Smooth muscle cell (in vitro differentiated cells): ENCODE results near the gene MAML3. TPM values are rescaled to one million over a fixed set of nuclear protein-coding genes. Genes with fewer than 3 reads are reported as not detected.
"Not testable (repeated sequence)": the region's sequence is repeated elsewhere in the genome, so short reads cannot be mapped to it uniquely, and the experiment has no call there.

Source experiments
- DNase-seq: peaks from one replicate; lab custom pipeline; 2025; ENCODE audit not compliant: unreplicated experiment; lab: John Stamatoyannopoulos, UW
- H2AFZ ChIP-seq: fragments of 200-600 bp; sonication (generic); 2 replicates; pipeline ENCODE4 v1.6.0; 2016; ENCODE audit warnings: antibody characterized with exemption, low read depth, mild to moderate bottlenecking
- H3F3A ChIP-seq: fragments of 200-600 bp; sonication (generic); 2 replicates; pipeline ENCODE4 v1.6.0; 2017; ENCODE audit warnings: antibody characterized with exemption, low read depth
- H3K27ac ChIP-seq: fragments of 200-600 bp; sonication (generic); 2 replicates; pipeline ENCODE4 v1.5.1; 2016; ENCODE audit warnings: low read depth, mild to moderate bottlenecking
- H3K27me3 ChIP-seq: fragments of 200-600 bp; sonication (generic); 2 replicates; pipeline ENCODE4 v1.6.1; 2016; ENCODE audit warnings: low read depth, mild to moderate bottlenecking
- H3K36me3 ChIP-seq: fragments of 200-600 bp; sonication (generic); 2 replicates; pipeline ENCODE4 v1.5.1; 2016; ENCODE audit warnings: low read depth
- H3K4me1 ChIP-seq: fragments of 200-600 bp; sonication (generic); 2 replicates; pipeline ENCODE4 v1.5.1; 2016; ENCODE audit warnings: low read depth
- H3K4me2 ChIP-seq: fragments of 200-600 bp; sonication (generic); 2 replicates; pipeline ENCODE4 v1.6.0; 2016; ENCODE audit warnings: mild to moderate bottlenecking
- H3K4me3 ChIP-seq: fragments of 200-600 bp; sonication (generic); 2 replicates; pipeline ENCODE4 v1.5.1; 2016; ENCODE audit warnings: mild to moderate bottlenecking
- H3K79me2 ChIP-seq: fragments of 200-600 bp; sonication (generic); 2 replicates; pipeline ENCODE4 v1.6.0; 2016; ENCODE audit warnings: low read depth, mild to moderate bottlenecking
- H3K9ac ChIP-seq: fragments of 200-600 bp; sonication (generic); 2 replicates; pipeline ENCODE4 v1.6.0; 2016; ENCODE audit warnings: low read depth
- H3K9me3 ChIP-seq: fragments of 200-600 bp; sonication (generic); replicated peaks from 2 replicates; pipeline ENCODE4 v1.5.1; 2016; ENCODE audit warnings: low read depth
- H4K20me1 ChIP-seq: fragments of 200-600 bp; sonication (generic); 2 replicates; pipeline ENCODE4 v1.6.0; 2016; ENCODE audit warnings: low read depth
- WGBS: methylation state at CpG from one replicate; pipeline ENCODE4 v1.1.7; 2016; ENCODE audit warnings: low lambda C conversion rate; 5-methylcytosine and 5-hydroxymethylcytosine counted together
- polyA plus RNA-seq: library from polyadenylated mRNA; unstranded; fragments of >200 nt; fragmentation: Nextera tagmentation; extraction: Ambion mirVana; gene quantifications from 2 replicates; pipeline ENCODE4 v1.2.1, GENCODE V29; 2016
- total RNA-seq: library from RNA; depleted of rRNA; stranded (reverse); fragments of >200 nt; gene quantifications from 2 replicates; pipeline ENCODE4 v1.2.3, GENCODE V29; 2014
- TF ChIP-seq, protein P1 (sequence below): fragments of 200-600 bp; sonication (generic); IDR thresholded peaks from 2 replicates; pipeline ENCODE4 v1.5.1; 2017; ENCODE audit warnings: borderline replicate concordance, mild to moderate bottlenecking, antibody characterized with exemption; ENCODE audit not compliant: insufficient read depth, poor library complexity, severe bottlenecking

Gene MAML3
- total and polyA plus RNA-seq, 2 experiments from 2014 or later, result 4.9 to 12.6 TPM

DNA sequence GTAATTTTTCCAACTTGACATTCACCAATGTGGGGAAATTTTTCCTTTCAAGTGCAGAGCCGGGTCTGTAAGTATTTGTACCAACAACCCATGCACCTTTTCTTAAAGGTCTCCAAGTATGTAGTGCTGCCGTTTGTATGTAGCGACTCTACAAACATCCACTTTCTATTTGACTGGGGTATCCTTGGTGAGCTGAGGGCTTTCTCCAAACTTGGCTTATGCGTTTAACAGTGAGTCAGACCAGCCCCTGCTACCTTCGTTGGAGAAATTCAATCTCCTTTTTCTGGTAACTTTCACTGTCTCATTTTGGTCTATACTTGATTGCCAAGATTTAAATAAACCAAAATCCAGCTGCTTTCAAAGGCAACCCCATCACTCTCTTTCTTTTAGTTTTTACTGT lies 453.4 kb downstream of the MAML3 start:
- Histone ChIP-seq H3K79me2 (no peaks in the 10 kb centered on the region), H3K4me3 (no peak overlapping the region), H4K20me1 (no peaks in the 10 kb centered on the region), H3K4me2 (no peak overlapping the region), H3F3A (no peaks in the 10 kb centered on the region), H3K9me3 (no peaks in the 10 kb centered on the region), H3K9ac (no peak overlapping the region), H3K36me3 (peaks cover 6% of the 10 kb centered on the region), H3K27ac (no peak overlapping the region), H2AFZ (no peak overlapping the region), H3K27me3 (no peaks in the 10 kb centered on the region), H3K4me1 (no peaks in the 10 kb centered on the region)
- TF ChIP-seq, protein P1, sequence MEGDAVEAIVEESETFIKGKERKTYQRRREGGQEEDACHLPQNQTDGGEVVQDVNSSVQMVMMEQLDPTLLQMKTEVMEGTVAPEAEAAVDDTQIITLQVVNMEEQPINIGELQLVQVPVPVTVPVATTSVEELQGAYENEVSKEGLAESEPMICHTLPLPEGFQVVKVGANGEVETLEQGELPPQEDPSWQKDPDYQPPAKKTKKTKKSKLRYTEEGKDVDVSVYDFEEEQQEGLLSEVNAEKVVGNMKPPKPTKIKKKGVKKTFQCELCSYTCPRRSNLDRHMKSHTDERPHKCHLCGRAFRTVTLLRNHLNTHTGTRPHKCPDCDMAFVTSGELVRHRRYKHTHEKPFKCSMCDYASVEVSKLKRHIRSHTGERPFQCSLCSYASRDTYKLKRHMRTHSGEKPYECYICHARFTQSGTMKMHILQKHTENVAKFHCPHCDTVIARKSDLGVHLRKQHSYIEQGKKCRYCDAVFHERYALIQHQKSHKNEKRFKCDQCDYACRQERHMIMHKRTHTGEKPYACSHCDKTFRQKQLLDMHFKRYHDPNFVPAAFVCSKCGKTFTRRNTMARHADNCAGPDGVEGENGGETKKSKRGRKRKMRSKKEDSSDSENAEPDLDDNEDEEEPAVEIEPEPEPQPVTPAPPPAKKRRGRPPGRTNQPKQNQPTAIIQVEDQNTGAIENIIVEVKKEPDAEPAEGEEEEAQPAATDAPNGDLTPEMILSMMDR, result no peak
- 87% methylated on average over 5 of the region's 5 CpGs for whole genome bisulfite sequencing
- no peak for DNase-seq

DNA sequence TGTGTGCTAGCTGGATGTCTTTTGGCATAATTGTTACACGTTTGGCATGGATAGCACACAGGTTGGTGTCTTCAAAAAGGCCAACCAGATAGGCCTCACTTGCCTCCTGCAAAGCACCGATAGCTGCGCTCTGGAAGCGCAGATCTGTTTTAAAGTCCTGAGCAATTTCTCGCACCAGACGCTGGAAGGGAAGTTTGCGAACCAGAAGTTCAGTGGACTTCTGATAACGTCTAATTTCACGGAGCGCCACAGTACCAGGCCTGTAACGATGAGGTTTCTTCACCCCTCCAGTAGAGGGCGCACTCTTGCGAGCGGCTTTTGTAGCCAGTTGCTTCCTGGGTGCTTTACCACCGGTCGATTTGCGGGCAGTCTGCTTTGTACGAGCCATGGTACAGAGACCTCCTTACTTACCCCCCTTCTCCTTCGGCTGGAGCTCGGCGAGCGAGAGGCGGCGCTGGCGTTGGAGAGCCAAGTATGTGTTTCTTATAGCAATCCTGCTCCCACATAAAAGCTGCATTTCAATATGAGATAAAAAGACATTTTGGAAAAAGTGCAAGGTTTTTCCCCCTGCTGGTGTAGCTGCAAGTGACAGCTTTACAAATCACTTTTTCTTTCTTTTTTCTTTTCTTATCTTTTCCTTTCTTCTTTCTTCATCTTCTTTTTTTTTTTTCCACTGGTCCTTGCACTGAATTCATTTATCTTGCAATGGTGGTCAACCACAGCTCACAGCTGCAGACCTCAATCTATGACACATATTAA lies 455.6 kb downstream of the MAML3 start:
- H4K20me1 ChIP-seq, H3K4me2 ChIP-seq, H3K9me3 ChIP-seq, H3K27me3 ChIP-seq, DNase-seq, H3K27ac ChIP-seq, H3K4me3 ChIP-seq, H3K36me3 ChIP-seq, H3F3A ChIP-seq, H3K9ac ChIP-seq, H3K79me2 ChIP-seq, H2AFZ ChIP-seq, H3K4me1 ChIP-seq: not testable (repeated sequence)
- TF ChIP-seq, protein P1, result peak; percentile 23
- WGBS, result 96% methylated on average over 18 of the region's 25 CpGs

DNA sequence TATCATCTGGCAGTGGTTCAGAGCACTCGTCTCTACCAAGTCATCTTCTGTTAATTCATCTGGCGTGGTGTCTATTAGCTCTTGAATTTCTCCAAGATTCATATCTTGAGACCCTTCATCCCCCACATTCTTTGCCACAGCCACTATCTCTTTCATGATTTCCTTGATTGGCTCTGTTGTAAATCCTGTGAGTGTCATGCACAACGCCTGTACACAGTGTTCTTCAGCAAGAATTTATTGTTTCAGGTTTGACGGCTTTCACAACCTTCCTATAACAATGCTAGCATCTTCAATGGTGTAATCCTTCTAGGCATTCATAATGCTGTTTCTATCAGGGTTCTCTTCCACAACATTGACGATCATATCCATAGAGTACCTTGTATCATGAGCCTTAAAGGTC lies 457.5 kb downstream of the MAML3 start:
- Histone ChIP-seq H3K27ac (no peak overlapping the region), H2AFZ (no peak overlapping the region), H3K4me1 (no peaks in the 10 kb centered on the region), H3K4me2 (no peak overlapping the region), H3K36me3 (peaks cover 6% of the 10 kb centered on the region), H3K9me3 (no peaks in the 10 kb centered on the region), H4K20me1 (no peaks in the 10 kb centered on the region), H3K27me3 (no peaks in the 10 kb centered on the region), H3F3A (no peaks in the 10 kb centered on the region), H3K9ac (no peak overlapping the region), H3K79me2 (no peaks in the 10 kb centered on the region), H3K4me3 (no peak overlapping the region)
- 74% methylated on average over 5 of the region's 5 CpGs for WGBS
- no peak for DNase-seq
- TF ChIP-seq, protein P1, result no peak

DNA sequence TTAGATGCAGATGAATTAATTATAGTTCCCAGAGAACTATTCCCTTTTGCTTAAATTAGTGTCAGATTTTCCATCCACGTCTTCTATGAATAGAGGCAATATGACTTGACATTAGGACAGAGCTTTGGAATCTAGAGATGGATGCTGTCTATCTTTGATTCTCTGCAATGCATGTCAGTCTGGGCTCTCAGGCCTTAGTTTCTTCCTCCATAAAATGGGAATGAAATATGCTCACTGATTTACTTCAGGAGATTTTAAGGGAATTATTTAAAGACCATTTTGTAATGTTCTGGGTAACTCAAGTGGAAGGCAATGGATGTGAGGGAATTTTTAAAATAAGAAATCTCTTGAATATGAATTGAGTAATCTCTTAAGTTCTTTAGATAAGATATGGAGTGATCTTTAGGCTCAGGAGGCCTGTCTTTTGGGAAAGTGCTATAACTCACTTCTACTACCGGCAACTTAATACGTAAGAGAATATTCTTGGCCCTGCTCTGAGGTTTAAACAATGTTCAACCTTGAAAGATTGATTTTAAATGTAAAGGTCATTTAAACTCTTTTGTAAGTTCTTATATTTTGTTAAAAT lies 459.4 kb downstream of the MAML3 start:
- Histone ChIP-seq H3K9ac (no peak overlapping the region), H3K9me3 (no peaks in the 10 kb centered on the region), H3K4me1 (no peaks in the 10 kb centered on the region), H2AFZ (no peak overlapping the region), H4K20me1 (no peaks in the 10 kb centered on the region), H3K27me3 (no peaks in the 10 kb centered on the region), H3K27ac (no peak overlapping the region), H3K36me3 (peaks cover 6% of the 10 kb centered on the region), H3F3A (no peaks in the 10 kb centered on the region), H3K4me3 (no peak overlapping the region), H3K79me2 (no peaks in the 10 kb centered on the region), H3K4me2 (no peak overlapping the region)
- 90% methylated on average over 3 of the region's 3 CpGs for WGBS
- TF ChIP-seq, protein P1, result no peak
- DNase-seq, result no peak
